SK-N-SH treated with all-trans-retinoic acid at 6 μM for 48 hours (cell line): Measurements from ENCODE around the gene CPA4.

Experiments
- ATAC-seq: fragments of 200-7000 bp; cut with Tn5 transposase; 3 replicates; pipeline ENCODE4 v1.9.1; 2020; ENCODE audit warnings: mild to moderate bottlenecking, moderate library complexity
- ARNTL ChIP-seq: fragments of 450-650 bp; formaldehyde crosslinking; IDR thresholded peaks from 2 replicates; pipeline ENCODE4 v1.5.0; 2020; ENCODE audit warnings: low read depth, mild to moderate bottlenecking, moderate library complexity, borderline replicate concordance
- CSDC2 ChIP-seq: fragments of 250-450 bp; sonication (Bioruptor Pico); IDR thresholded peaks from 2 replicates; pipeline ENCODE4 v1.5.0; 2020; ENCODE audit warnings: mild to moderate bottlenecking, moderate library complexity
- ESRRG ChIP-seq: fragments of 250-450 bp; sonication (Bioruptor Pico); IDR thresholded peaks from 2 replicates; pipeline ENCODE4 v1.6.1; 2021; ENCODE audit warnings: mild to moderate bottlenecking
- GLIS3 ChIP-seq: fragments of 250-450 bp; sonication (Bioruptor Pico); IDR thresholded peaks from 2 replicates; pipeline ENCODE4 v1.5.0; 2020; ENCODE audit warnings: mild to moderate bottlenecking, moderate library complexity
- ISL1 ChIP-seq: fragments of 250-450 bp; sonication (Bioruptor Pico); IDR thresholded peaks from 2 replicates; pipeline ENCODE4 v2.1.2; 2022; ENCODE audit warnings: mild to moderate bottlenecking, moderate library complexity
- PPARA ChIP-seq: fragments of 250-450 bp; sonication (Bioruptor Pico); IDR thresholded peaks from 2 replicates; pipeline ENCODE4 v1.5.0; 2020; ENCODE audit warnings: mild to moderate bottlenecking, borderline replicate concordance
- RARB ChIP-seq: fragments of 250-450 bp; sonication (Bioruptor Pico); IDR thresholded peaks from 2 replicates; pipeline ENCODE4 v1.8.0; 2021; ENCODE audit warnings: mild to moderate bottlenecking, moderate library complexity
- SNAI2 ChIP-seq: fragments of 250-450 bp; sonication (Bioruptor Pico); IDR thresholded peaks from 2 replicates; pipeline ENCODE4 v1.5.0; 2020; ENCODE audit warnings: mild to moderate bottlenecking, moderate library complexity
- TCF4 ChIP-seq: fragments of 250-450 bp; sonication (Bioruptor Pico); IDR thresholded peaks from 2 replicates; pipeline ENCODE4 v1.8.0; 2021; ENCODE audit warnings: mild to moderate bottlenecking, moderate library complexity, borderline replicate concordance
- TOX ChIP-seq: fragments of 250-450 bp; sonication (Bioruptor Pico); IDR thresholded peaks from 2 replicates; pipeline ENCODE4 v1.8.0; 2021; ENCODE audit warnings: mild to moderate bottlenecking, moderate library complexity, borderline replicate concordance
- ZC3H10 ChIP-seq: fragments of 250-450 bp; sonication (Bioruptor Pico); IDR thresholded peaks from 2 replicates; pipeline ENCODE4 v1.5.1; 2021; ENCODE audit warnings: mild to moderate bottlenecking, moderate library complexity
- ZFP3 ChIP-seq: fragments of 250-450 bp; sonication (Bioruptor Pico); IDR thresholded peaks from 2 replicates; pipeline ENCODE4 v1.5.0; 2020; ENCODE audit warnings: mild to moderate bottlenecking, moderate library complexity
- ZFP30 ChIP-seq: fragments of 450-650 bp; formaldehyde crosslinking; IDR thresholded peaks from 2 replicates; pipeline ENCODE4 v1.5.0; 2022; ENCODE audit warnings: mild to moderate bottlenecking, moderate library complexity
- ZNF565 ChIP-seq: fragments of 450-650 bp; formaldehyde crosslinking; conservative IDR thresholded peaks from 2 replicates; pipeline ENCODE4 v1.5.0; 2020; ENCODE audit warnings: low read depth, mild to moderate bottlenecking, moderate library complexity
- ZNF70 ChIP-seq: fragments of 450-650 bp; formaldehyde crosslinking; IDR thresholded peaks from 2 replicates; pipeline ENCODE4 v1.5.0; 2020; ENCODE audit warnings: mild to moderate bottlenecking, moderate library complexity
- ZNF8 ChIP-seq: fragments of 450-650 bp; formaldehyde crosslinking; IDR thresholded peaks from 2 replicates; pipeline ENCODE4 v1.5.0; 2020; ENCODE audit warnings: mild to moderate bottlenecking, moderate library complexity
- TF ChIP-seq, protein P1 (sequence below): fragments of 250-450 bp; sonication (Bioruptor Pico); IDR thresholded peaks from 2 replicates; pipeline ENCODE4 v1.5.1; 2021; ENCODE audit warnings: mild to moderate bottlenecking, moderate library complexity
- TF ChIP-seq, protein P2 (sequence below): fragments of 250-450 bp; sonication (Bioruptor Pico); IDR thresholded peaks from 2 replicates; pipeline ENCODE4 v1.5.1; 2020; ENCODE audit warnings: low read depth, mild to moderate bottlenecking, moderate library complexity
- TF ChIP-seq, protein P3 (sequence below): fragments of 250-450 bp; sonication (Bioruptor Pico); IDR thresholded peaks from 2 replicates; pipeline ENCODE4 v1.5.0; 2020; ENCODE audit warnings: mild to moderate bottlenecking, moderate library complexity
- TF ChIP-seq, protein P4 (sequence below): fragments of 250-450 bp; sonication (Bioruptor Pico); IDR thresholded peaks from 2 replicates; pipeline ENCODE4 v1.8.0; 2020; ENCODE audit warnings: mild to moderate bottlenecking, moderate library complexity, borderline replicate concordance
- TF ChIP-seq, protein P5 (sequence below): fragments of 250-450 bp; sonication (Bioruptor Pico); IDR thresholded peaks from 2 replicates; pipeline ENCODE4 v1.8.0; 2021; ENCODE audit warnings: low read depth, mild to moderate bottlenecking, moderate library complexity, borderline replicate concordance

CPA4 gene

DNA sequence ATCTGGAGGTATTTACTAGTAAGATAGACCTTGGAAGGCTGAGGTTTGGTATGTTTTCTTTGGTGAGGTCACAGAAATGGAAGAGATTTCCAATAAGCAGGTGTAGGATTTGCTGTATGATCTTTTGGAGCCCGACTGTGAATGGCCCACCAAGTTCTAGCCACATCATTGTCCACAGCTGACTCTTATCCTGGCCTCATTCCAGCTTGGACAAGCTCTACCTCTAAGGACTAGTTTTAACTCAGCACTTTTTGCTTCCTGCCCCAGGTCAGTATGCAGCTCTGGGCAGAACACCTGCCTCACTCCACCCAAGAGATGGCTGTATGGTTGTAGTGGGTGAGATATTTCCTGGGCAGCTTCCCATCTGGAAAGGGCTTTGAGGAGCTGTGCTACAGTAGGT lies 6.1 kb upstream of the CPA4 start:
- no peak; the same call in 2 of the 3 replicates for ATAC-seq
- TF ChIP-seq TCF4 = no peak
- TF ChIP-seq ZFP3 (CRISPR knock-in tag) = no peak
- no peak for TF ChIP-seq ESRRG
- TF ChIP-seq ISL1 (CRISPR knock-in tag) = no peak
- TF ChIP-seq, protein P1, sequence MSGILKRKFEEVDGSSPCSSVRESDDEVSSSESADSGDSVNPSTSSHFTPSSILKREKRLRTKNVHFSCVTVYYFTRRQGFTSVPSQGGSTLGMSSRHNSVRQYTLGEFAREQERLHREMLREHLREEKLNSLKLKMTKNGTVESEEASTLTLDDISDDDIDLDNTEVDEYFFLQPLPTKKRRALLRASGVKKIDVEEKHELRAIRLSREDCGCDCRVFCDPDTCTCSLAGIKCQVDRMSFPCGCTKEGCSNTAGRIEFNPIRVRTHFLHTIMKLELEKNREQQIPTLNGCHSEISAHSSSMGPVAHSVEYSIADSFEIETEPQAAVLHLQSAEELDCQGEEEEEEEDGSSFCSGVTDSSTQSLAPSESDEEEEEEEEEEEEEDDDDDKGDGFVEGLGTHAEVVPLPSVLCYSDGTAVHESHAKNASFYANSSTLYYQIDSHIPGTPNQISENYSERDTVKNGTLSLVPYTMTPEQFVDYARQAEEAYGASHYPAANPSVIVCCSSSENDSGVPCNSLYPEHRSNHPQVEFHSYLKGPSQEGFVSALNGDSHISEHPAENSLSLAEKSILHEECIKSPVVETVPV = no peak
- TF ChIP-seq ARNTL (CRISPR knock-in tag) = no peak
- TF ChIP-seq CSDC2 (CRISPR knock-in tag) = no peak
- TF ChIP-seq, protein P2, sequence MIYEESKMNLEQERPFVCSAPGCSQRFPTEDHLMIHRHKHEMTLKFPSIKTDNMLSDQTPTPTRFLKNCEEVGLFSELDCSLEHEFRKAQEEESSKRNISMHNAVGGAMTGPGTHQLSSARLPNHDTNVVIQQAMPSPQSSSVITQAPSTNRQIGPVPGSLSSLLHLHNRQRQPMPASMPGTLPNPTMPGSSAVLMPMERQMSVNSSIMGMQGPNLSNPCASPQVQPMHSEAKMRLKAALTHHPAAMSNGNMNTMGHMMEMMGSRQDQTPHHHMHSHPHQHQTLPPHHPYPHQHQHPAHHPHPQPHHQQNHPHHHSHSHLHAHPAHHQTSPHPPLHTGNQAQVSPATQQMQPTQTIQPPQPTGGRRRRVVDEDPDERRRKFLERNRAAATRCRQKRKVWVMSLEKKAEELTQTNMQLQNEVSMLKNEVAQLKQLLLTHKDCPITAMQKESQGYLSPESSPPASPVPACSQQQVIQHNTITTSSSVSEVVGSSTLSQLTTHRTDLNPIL = no peak
- TF ChIP-seq ZC3H10 (CRISPR knock-in tag) = no peak
- no peak for TF ChIP-seq GLIS3
- TF ChIP-seq ZFP30 (CRISPR knock-in tag) = no peak
- no peak for TF ChIP-seq ZNF565 (CRISPR knock-in tag)
- TF ChIP-seq, protein P3, sequence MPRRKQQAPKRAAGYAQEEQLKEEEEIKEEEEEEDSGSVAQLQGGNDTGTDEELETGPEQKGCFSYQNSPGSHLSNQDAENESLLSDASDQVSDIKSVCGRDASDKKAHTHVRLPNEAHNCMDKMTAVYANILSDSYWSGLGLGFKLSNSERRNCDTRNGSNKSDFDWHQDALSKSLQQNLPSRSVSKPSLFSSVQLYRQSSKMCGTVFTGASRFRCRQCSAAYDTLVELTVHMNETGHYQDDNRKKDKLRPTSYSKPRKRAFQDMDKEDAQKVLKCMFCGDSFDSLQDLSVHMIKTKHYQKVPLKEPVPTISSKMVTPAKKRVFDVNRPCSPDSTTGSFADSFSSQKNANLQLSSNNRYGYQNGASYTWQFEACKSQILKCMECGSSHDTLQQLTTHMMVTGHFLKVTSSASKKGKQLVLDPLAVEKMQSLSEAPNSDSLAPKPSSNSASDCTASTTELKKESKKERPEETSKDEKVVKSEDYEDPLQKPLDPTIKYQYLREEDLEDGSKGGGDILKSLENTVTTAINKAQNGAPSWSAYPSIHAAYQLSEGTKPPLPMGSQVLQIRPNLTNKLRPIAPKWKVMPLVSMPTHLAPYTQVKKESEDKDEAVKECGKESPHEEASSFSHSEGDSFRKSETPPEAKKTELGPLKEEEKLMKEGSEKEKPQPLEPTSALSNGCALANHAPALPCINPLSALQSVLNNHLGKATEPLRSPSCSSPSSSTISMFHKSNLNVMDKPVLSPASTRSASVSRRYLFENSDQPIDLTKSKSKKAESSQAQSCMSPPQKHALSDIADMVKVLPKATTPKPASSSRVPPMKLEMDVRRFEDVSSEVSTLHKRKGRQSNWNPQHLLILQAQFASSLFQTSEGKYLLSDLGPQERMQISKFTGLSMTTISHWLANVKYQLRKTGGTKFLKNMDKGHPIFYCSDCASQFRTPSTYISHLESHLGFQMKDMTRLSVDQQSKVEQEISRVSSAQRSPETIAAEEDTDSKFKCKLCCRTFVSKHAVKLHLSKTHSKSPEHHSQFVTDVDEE (CRISPR knock-in tag) = no peak
- no peak for TF ChIP-seq TOX (CRISPR knock-in tag)
- no peak for TF ChIP-seq ZNF8 (CRISPR knock-in tag)
- TF ChIP-seq PPARA = no peak

DNA sequence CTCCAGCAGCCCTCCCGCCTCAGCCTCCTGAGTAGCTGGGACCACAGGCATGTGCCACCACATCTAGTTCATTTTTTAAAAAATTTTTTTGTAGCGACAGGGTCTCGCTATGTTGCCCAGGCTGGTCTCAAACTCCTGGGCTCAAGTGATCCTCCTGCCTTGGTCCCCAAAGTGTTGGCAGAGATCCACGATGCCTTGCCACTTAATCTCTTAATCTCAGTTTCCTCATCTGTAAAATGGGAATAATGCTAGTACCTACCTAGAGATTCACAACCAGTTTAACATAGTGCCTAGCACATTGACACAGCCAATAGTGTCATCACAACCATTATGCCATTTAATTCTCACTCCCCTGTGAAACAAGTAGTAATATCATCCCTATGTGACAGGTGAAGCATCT lies 4.8 kb upstream of the CPA4 start:
- TF ChIP-seq ZFP30 (CRISPR knock-in tag) (no peak), RARB (no peak), PPARA (no peak), ZFP3 (CRISPR knock-in tag) (no peak), ZC3H10 (CRISPR knock-in tag) (no peak), GLIS3 (no peak), ISL1 (CRISPR knock-in tag) (no peak), ZNF565 (CRISPR knock-in tag) (no peak), ZNF70 (CRISPR knock-in tag) (no peak), SNAI2 (CRISPR knock-in tag) (no peak), ZNF8 (CRISPR knock-in tag) (no peak)
- TF ChIP-seq, protein P3 (CRISPR knock-in tag) = no peak
- TF ChIP-seq, protein P4, sequence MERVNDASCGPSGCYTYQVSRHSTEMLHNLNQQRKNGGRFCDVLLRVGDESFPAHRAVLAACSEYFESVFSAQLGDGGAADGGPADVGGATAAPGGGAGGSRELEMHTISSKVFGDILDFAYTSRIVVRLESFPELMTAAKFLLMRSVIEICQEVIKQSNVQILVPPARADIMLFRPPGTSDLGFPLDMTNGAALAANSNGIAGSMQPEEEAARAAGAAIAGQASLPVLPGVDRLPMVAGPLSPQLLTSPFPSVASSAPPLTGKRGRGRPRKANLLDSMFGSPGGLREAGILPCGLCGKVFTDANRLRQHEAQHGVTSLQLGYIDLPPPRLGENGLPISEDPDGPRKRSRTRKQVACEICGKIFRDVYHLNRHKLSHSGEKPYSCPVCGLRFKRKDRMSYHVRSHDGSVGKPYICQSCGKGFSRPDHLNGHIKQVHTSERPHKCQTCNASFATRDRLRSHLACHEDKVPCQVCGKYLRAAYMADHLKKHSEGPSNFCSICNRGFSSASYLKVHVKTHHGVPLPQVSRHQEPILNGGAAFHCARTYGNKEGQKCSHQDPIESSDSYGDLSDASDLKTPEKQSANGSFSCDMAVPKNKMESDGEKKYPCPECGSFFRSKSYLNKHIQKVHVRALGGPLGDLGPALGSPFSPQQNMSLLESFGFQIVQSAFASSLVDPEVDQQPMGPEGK (CRISPR knock-in tag) = no peak
- TF ChIP-seq, protein P5, sequence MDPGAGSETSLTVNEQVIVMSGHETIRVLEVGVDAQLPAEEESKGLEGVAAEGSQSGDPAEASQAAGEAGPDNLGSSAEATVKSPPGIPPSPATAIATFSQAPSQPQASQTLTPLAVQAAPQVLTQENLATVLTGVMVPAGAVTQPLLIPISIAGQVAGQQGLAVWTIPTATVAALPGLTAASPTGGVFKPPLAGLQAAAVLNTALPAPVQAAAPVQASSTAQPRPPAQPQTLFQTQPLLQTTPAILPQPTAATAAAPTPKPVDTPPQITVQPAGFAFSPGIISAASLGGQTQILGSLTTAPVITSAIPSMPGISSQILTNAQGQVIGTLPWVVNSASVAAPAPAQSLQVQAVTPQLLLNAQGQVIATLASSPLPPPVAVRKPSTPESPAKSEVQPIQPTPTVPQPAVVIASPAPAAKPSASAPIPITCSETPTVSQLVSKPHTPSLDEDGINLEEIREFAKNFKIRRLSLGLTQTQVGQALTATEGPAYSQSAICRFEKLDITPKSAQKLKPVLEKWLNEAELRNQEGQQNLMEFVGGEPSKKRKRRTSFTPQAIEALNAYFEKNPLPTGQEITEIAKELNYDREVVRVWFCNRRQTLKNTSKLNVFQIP = no peak
- no peak for ATAC-seq
